Stimulated activated CD8-positive, alpha-beta memory T cell treated with anti-CD3 and anti-CD28 coated beads, Interleukin-4, amount 100 ng/mL, for 24 hours (primary cell): ENCODE results near the gene RASSF8.
A peak's percentile ranks its signal among the peaks of the same experiment; 100 is the strongest.

ENCODE experiments used
- DNase-seq: peaks from one replicate; pipeline ENCODE4 v3.0.0-alpha.2; 2020; ENCODE audit warnings: low read depth

Gene RASSF8

GRCh38 chr12:26058818-26059217 is 100.3 kb downstream of the RASSF8 start:
- DNase-seq: no peak

GRCh38 chr12:26062006-26062405 is 103.5 kb downstream of the RASSF8 start:
- DNase-seq: no peak

GRCh38 chr12:26062566-26062965 is 104.1 kb downstream of the RASSF8 start:
- no peak for DNase-seq

- DNase-seq: no peak
These were observed 107.0 kb downstream of the RASSF8 start for GRCh38 chr12:26065451-26065850.

- DNase-seq: no peak
These were observed 110.0 kb downstream of the RASSF8 start for GRCh38 chr12:26068503-26068902.

GRCh38 chr12:26069796-26070195 is 111.3 kb downstream of the RASSF8 start:
- DNase-seq: no peak

GRCh38 chr12:26077915-26078702 is 119.6 kb downstream of the RASSF8 start:
- DNase-seq: no peak

GRCh38 chr12:26080911-26081310 is 122.4 kb downstream of the RASSF8 start:
- no peak for DNase-seq

- DNase-seq: no peak
These were observed 128.5 kb downstream of the RASSF8 start for GRCh38 chr12:26086936-26087335.

- no peak for DNase-seq
These were observed 130.5 kb downstream of the RASSF8 start for GRCh38 chr12:26088998-26089397.

- DNase-seq: no peak
These were observed 132.5 kb downstream of the RASSF8 start for GRCh38 chr12:26090836-26091510.

GRCh38 chr12:26091822-26092221 is 133.3 kb downstream of the RASSF8 start:
- no peak for DNase-seq

GRCh38 chr12:26092346-26093105 is 134.0 kb downstream of the RASSF8 start:
- DNase-seq: no peak

GRCh38 chr12:26095186-26095585 is 136.7 kb downstream of the RASSF8 start:
- no peak for DNase-seq

- DNase-seq: no peak
These were observed 137.6 kb downstream of the RASSF8 start for GRCh38 chr12:26096036-26096435.

GRCh38 chr12:26097046-26097878 is 138.8 kb downstream of the RASSF8 start:
- DNase-seq: peak; percentile 14

GRCh38 chr12:26100666-26101349 is 142.3 kb downstream of the RASSF8 start:
- DNase-seq: no peak

GRCh38 chr12:26101350-26101734 is 142.9 kb downstream of the RASSF8 start:
- DNase-seq: no peak

- DNase-seq: no peak
These were observed 143.3 kb downstream of the RASSF8 start for GRCh38 chr12:26101763-26102162.

- no peak for DNase-seq
These were observed 144.5 kb downstream of the RASSF8 start for GRCh38 chr12:26102953-26103352.

GRCh38 chr12:26106347-26106746 is 147.9 kb downstream of the RASSF8 start:
- DNase-seq: no peak
